Uterus (tissue), 2 donors: Measurements from ENCODE around the gene TTC16.

Source experiments
- POLR2A ChIP-seq, 2 donors: fragments of 450-650 bp; IDR thresholded peaks; one replicate each; pipeline ENCODE4 v1.6.1; 2016; ENCODE audit warnings: antibody characterized with exemption in 2 of 2, mild to moderate bottlenecking in 1 of 2, moderate library complexity in 1 of 2
- TF ChIP-seq, protein P1 (sequence below), 4 experiments: fragments of 200-600 bp in 2 of 4; fragments of 450-650 bp in 2 of 4; sonication (generic) in 2 of 4; IDR thresholded peaks; one replicate each; pipeline ENCODE4 v1.5.1; 2016 to 2019; ENCODE audit warnings: antibody characterized with exemption in 4 of 4, mild to moderate bottlenecking in 2 of 4, moderate library complexity in 1 of 4

DNA sequence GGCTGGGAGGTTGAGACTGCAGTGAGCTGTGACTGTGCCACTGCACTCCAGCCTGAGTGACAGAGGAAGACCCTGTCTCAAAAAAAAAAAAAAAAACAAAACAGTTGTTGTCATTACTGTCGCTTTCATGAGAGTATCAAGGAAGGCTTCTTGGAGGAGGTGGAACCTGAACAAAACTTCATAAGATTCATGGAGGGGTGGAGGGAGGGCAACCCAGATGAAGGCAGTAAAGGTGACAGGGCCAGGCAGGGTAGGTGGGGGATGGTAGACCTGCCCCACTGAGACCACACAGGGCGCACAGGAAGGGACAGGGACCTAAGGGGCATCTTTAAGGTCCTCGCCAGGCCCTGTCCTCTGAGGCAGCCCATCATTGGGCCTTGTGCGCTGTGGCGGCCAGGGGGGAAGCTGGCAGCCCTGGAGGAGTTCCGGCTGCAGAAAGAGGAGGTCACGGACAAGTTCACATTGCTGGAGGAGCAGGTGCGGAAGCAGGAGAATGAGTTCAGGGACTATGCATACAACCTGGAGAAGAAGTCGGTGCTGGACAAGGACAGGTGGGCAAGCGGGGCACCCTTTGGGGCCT, 5.6 kb upstream of the TTC16 start:
- TF ChIP-seq, protein P1, sequence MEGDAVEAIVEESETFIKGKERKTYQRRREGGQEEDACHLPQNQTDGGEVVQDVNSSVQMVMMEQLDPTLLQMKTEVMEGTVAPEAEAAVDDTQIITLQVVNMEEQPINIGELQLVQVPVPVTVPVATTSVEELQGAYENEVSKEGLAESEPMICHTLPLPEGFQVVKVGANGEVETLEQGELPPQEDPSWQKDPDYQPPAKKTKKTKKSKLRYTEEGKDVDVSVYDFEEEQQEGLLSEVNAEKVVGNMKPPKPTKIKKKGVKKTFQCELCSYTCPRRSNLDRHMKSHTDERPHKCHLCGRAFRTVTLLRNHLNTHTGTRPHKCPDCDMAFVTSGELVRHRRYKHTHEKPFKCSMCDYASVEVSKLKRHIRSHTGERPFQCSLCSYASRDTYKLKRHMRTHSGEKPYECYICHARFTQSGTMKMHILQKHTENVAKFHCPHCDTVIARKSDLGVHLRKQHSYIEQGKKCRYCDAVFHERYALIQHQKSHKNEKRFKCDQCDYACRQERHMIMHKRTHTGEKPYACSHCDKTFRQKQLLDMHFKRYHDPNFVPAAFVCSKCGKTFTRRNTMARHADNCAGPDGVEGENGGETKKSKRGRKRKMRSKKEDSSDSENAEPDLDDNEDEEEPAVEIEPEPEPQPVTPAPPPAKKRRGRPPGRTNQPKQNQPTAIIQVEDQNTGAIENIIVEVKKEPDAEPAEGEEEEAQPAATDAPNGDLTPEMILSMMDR (IDR thresholded peaks at IDR 0.05) = no peak
- TF ChIP-seq POLR2A (IDR thresholded peaks at IDR 0.05) = no peak
